GM19023 (cell line): ENCODE data around the gene C1orf167.

Source experiments
- ATAC-seq: cut with Tn5 transposase; IDR thresholded peaks from one replicate; pipeline ENCODE4 v1.9.1; 2021; ENCODE audit warnings: mild to moderate bottlenecking, moderate library complexity; ENCODE audit not compliant: unreplicated experiment

The C1orf167 gene

GRCh38 chr1:11735854-11736745, 25.9 kb upstream of the C1orf167 start, which contains the start of gene AGTRAP:
Gene AGTRAP (plus strand): TSS chr1:11736136. CDS start chr1:11736209, 73 bp downstream.
- ATAC-seq = peak; percentile 85

DNA sequence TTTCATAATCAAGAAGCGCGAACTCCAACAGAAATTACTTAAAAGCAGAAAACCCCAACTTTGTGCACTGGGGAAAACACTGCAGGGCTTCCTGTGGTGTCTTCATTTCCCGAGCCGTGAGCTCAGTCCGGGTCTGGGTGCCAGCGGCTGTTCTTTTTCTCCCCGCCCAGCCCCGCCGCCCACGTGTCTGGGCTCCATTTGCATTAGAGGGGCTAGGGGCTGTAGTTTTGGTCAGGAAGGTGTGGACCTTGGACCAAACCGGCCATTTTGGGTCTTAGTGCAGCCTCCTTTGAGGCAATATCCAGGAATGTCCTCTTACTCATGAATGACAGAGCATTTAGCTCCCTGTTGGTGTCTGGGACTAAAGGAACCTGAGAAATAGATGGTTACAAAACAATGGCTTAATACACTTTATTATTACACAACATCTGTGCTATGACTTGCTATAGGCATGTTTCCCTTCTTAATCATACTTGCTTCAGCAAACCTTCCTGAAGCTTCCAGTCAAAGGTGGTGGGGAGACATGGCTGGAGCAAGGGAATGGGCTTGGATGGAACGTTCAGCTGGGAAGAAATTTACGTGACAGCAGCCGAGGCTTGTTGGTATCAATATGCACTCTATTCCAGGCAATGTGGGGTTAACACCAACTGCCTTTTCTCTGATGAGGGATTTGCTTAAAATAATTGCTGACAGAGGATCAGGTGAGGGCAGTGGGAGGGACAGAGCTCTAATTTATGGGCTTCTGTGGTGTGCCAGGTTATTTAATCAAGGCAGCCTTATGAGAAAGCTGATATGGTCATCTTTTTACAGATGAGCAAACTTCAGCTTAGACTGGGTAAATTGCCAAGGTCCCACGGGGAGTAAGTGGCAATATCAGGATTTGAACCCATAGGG, 25.0 kb upstream of the C1orf167 start:
- ATAC-seq = no peak

GRCh38 chr1:11738096-11738495, 23.9 kb upstream of the C1orf167 start:
- ATAC-seq = no peak

DNA sequence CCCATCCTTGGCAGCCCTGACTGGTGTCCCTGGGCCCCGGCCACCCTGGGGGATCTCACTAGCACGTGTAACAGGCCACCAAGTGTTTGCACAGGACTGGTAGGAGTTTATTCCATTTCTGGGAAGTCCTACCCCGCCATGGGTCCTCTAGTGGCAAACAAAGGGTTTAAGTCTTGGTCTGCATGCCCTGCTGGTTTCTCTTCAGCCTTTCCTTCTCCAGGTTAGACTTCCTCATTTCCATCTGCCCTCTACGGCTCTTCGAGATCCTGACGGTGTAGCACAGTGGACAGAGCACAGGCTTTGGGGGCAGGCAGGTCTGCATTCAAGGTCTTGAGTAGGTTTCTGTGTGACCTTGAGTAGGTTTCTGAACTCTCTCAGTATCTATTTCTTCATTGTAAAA, 23.2 kb upstream of the C1orf167 start:
- no peak for ATAC-seq

GRCh38 chr1:11740258-11741192, 21.5 kb upstream of the C1orf167 start:
- ATAC-seq = no peak

DNA sequence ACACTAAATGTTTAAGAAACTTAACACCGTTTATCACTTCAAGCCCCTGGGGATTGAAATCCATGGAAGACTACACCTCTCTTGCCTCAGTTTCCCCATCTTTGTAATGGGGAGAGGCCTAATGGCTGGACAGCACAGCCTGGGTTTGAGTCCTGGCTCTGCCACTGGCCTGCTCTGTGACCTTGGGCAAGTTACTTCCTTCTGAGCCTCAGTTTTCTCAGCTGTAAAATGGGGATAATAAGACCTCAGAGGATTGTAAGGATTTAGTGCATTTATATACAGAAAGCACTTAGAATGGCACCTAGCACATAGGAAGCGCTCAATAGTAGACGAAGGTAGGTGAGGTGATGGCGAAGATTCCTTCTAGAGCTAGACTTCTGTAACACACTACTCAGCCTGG, 20.5 kb upstream of the C1orf167 start:
- ATAC-seq = no peak

GRCh38 chr1:11741919-11742558, 20.0 kb upstream of the C1orf167 start:
- no peak for ATAC-seq

DNA sequence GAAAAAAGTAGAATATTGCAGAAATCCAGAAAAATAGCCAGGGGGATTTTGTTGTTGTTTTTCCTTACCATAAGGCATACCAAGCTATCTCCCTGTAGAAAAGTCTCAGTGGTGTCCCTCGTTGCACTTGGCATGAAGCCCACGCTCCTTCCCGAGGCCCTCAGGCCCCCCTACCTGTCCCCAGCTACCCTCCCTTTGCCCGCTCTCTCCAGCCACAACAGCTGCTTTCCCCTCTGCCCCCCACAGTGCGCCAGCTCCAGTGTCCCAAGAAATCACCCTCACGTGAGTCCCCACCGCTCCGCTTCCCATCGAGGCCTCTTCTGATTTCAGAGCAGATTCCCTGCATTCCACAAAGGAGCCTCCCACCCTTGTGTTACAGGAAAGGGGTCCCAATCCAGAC, 17.7 kb upstream of the C1orf167 start:
- no peak for ATAC-seq

DNA sequence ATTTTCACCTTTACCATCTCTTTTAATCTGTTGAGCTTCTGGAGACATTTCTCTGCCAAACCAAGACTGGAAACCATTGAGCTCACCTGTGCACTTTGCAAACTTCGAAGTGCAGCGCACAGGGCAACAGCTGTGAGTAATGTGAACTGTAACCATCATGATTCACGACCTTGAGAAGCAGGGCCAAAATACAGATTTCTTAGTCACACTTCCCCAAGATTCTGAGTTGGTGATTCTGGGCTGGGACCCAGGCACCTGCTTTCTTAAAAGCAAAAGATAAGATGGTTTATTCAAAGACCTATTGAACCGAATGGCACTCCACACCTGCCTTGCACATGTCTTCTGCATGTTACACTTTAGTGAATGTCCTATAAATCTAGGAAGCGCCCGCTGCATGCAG, 15.9 kb upstream of the C1orf167 start:
- ATAC-seq = no peak

DNA sequence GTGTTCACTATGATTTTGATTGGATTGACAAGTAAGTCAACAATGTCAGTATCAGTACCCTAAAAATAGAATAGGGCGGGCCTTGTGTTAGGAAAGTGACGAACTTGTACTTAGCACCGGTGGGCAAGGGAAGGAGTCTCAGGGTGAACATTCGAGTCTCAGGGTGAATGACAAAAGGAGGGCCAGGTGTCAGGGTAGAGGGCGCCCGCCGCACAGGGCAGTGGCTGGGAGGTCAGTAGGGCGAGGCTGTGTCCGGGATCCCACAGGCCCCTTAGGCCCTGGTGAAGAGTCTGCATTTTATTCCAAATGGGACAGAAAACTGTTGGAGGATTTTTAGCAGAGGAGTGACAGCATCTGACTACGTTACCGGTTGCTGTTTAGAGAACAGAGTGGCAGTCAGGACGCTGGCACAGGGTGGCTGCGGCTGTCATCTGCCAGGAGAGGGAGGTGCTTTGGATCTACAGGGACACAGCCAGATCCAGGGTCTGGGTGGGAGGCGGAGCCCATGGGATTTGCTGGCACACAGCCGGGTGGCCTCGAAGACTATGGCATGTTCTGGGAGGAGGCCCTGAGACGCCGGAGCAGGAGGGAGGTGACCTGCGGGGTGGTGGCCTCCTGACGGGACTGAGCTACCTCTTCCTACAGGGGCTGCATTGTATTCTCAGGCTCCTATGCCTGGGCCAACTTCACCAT, 15.1 kb upstream of the C1orf167 start:
- no peak for ATAC-seq

GRCh38 chr1:11748294-11749202, 13.4 kb upstream of the C1orf167 start:
- no peak for ATAC-seq

- ATAC-seq = no peak
Observed at GRCh38 chr1:11749203-11749689, 12.7 kb upstream of the C1orf167 start.

DNA sequence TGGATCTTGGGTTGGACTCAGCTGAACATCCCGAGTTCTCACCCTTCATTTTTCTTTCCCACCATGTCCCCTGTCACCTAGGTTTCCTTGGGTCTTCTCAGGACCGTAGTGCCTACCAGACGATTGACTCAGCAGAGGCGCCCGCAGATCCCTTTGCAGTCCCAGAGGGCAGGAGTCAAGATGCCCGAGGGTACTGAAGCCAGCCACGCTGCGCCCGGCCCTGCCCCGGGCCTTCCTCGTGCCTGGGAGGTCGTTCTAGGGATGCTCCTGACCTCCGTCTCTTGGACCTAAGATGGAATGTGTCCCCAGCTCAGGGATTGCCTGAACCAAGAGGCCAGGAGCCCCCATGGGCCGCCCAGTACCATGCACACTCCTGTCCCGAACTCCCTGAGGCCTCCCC, 12.0 kb upstream of the C1orf167 start:
- no peak for ATAC-seq

- no peak for ATAC-seq
Observed at GRCh38 chr1:11751087-11751486, 10.9 kb upstream of the C1orf167 start.

DNA sequence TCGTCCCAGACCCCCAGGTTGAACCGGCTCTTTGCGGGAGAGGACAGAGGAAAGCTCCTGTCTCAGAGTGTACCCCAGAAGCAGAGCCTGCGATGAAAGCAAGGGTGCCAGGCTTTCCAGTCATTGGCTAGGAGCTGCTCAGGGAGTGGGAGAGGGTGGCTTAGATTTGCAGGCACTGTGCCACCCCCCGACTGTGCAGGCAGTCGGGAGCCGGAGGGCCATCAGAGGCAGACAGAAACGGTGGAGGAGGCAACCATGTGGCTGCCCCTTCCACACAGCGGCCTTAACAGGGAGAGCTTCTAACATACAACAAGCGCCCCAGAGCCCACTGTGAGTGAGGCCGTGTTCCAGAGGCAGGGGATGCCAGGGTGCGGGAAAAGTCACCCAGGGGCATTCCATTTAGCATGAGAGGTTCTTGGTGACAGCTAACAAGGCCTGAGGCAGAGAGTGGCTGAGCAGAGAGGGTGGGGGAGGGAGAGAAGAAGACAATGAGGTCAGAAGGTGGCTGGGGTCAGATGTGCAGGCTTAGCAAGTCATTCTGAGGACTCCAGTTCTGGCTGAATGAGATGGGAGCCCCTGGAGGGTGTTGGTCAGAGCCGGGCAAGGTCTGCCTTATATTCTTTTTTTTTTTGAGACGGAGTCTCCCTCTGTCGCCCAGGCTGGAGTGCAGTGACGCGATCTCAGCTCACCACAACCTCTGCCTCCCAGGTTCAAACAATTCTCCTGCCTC, 9.5 kb upstream of the C1orf167 start:
- no peak for ATAC-seq

- no peak for ATAC-seq
Observed at GRCh38 chr1:11753555-11754208, 8.3 kb upstream of the C1orf167 start.

DNA sequence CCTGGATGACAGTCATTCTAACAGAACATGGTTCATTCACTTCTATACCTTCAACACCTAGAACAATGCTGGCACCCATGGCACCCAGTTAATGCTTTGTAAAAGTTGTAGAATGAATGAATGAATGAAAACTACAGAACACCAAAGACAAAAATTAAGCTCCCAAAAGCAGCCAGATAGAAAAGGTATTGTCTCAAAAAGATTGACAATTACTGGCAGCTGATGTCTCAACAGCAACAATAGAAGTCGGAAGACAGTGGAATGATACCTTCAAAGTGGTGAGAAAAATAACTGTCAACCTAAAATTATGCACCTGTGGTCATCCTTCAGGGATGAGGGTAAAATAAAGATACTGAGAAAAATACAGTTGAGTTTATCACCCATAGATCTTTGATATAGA, 4.9 kb upstream of the C1orf167 start:
- ATAC-seq = no peak
